A549 (cell line): ENCODE data around the gene ZNF879. TPM values are rescaled to one million over a fixed set of nuclear protein-coding genes. Genes with fewer than 3 reads are reported as not detected.

Source experiments
- ATAC-seq, 2 experiments: fragments of 200-7000 bp in 1 of 2; fragments of >200 bp in 1 of 2; cut with Nextera tagmentation in 1 of 2; cut with Tn5 transposase in 1 of 2; 3 replicates each; pipeline versions ENCODE4 v1.8.0 to v1.9.1; 2018 to 2020; ENCODE audit warnings: mild to moderate bottlenecking in 1 of 2, moderate library complexity in 1 of 2
- CTCF ChIA-PET: fragments of 300-600 bp; sonication (Branson Sonifier 250); formaldehyde crosslinking; extraction: SDS; loops from one replicate; lab custom pipeline; 2021; ENCODE audit warnings: antibody characterized with exemption, inconsistent platforms; lab: Yijun Ruan, JAX
- POLR2A ChIA-PET: fragments of 350-600 bp; formaldehyde crosslinking; extraction: SDS; loops from one replicate; lab custom pipeline; 2021; ENCODE audit warnings: antibody characterized with exemption, inconsistent platforms; lab: Yijun Ruan, JAX
- DNase-seq, 2 experiments: peaks; one replicate each; pipeline versions ENCODE4 v3.0.0 to v3.0.0-alpha.2; 2011 to 2016; ENCODE audit warnings: low read depth in 1 of 2, low spot score in 1 of 2
- FAIRE-seq: peaks from 2 replicates; lab custom pipeline; 2011; peaks lifted over from hg19 to GRCh38; lab: Jason Lieb, UNC
- H3K27ac ChIP-seq, 2 experiments: fragments of >200 bp; sonication (Bioruptor Twin); formaldehyde crosslinking; 3 replicates each; pipeline ENCODE4 v1.5.1; 2016 to 2017
- H3K4me1 ChIP-seq: fragments of >200 bp; sonication (Bioruptor Twin); formaldehyde crosslinking; 3 replicates; pipeline ENCODE4 v1.6.1; 2016
- H3K4me2 ChIP-seq: fragments of >200 bp; sonication (Bioruptor Twin); formaldehyde crosslinking; 3 replicates; pipeline ENCODE4 v1.6.1; 2016
- H3K4me3 ChIP-seq: fragments of >200 bp; sonication (Bioruptor Twin); formaldehyde crosslinking; 3 replicates; pipeline ENCODE4 v1.5.1; 2016
- H3K9me3 ChIP-seq: fragments of >200 bp; sonication (Bioruptor Twin); formaldehyde crosslinking; 3 replicates; pipeline ENCODE4 v1.6.1; 2016
- BHLHE40 ChIP-seq: IDR thresholded peaks from 2 replicates; pipeline ENCODE4 v1.6.1; 2012; ENCODE audit warnings: low read depth, low read length, inconsistent platforms
- CEBPB ChIP-seq, 2 experiments: fragments of >200 bp in 1 of 2; sonication (Bioruptor Twin) in 1 of 2; formaldehyde crosslinking in 1 of 2; IDR thresholded peaks; 2 replicates each; pipeline ENCODE4 v1.6.1; 2012 to 2016
- CHD4 ChIP-seq: fragments of 200-600 bp; sonication (generic); IDR thresholded peaks from 2 replicates; pipeline ENCODE4 v1.6.1; 2016; ENCODE audit warnings: antibody characterized with exemption, mild to moderate bottlenecking, borderline replicate concordance
- EHF ChIP-seq: fragments of 250-450 bp; sonication (Bioruptor Pico); IDR thresholded peaks from 2 replicates; pipeline ENCODE4 v1.5.0; 2020; ENCODE audit warnings: mild to moderate bottlenecking
- ESRRA ChIP-seq: fragments of 150-350 bp; IDR thresholded peaks from 2 replicates; pipeline ENCODE4 v1.6.1; 2014; ENCODE audit warnings: mild to moderate bottlenecking, low read length, borderline replicate concordance
- FOXS1 ChIP-seq: fragments of 250-450 bp; sonication (Bioruptor Pico); IDR thresholded peaks from 2 replicates; pipeline ENCODE4 v1.5.0; 2020; ENCODE audit warnings: mild to moderate bottlenecking, moderate library complexity
- GATA3 ChIP-seq: IDR thresholded peaks from 2 replicates; pipeline ENCODE4 v1.6.1; 2012; ENCODE audit warnings: borderline replicate concordance
- HDAC2 ChIP-seq: fragments of 200-600 bp; sonication (generic); IDR thresholded peaks from 2 replicates; pipeline ENCODE4 v1.6.1; 2016
- HOXA7 ChIP-seq: fragments of 250-450 bp; sonication (Bioruptor Pico); IDR thresholded peaks from 2 replicates; pipeline ENCODE4 v1.5.0; 2020; ENCODE audit warnings: mild to moderate bottlenecking, moderate library complexity
- JUNB ChIP-seq: fragments of >200 bp; sonication (Bioruptor Twin); formaldehyde crosslinking; IDR thresholded peaks from 2 replicates; pipeline ENCODE4 v1.6.1; 2016
- KDM1A ChIP-seq: fragments of 200-600 bp; sonication (generic); IDR thresholded peaks from 2 replicates; pipeline ENCODE4 v1.6.1; 2016; ENCODE audit warnings: low read depth, mild to moderate bottlenecking
- KDM5A ChIP-seq: fragments of 200-600 bp; sonication (generic); IDR thresholded peaks from 2 replicates; pipeline ENCODE4 v1.6.1; 2016; ENCODE audit warnings: antibody characterized with exemption, mild to moderate bottlenecking
- MAZ ChIP-seq: fragments of 150-350 bp; IDR thresholded peaks from 2 replicates; pipeline ENCODE4 v1.6.1; 2014; ENCODE audit warnings: antibody characterized with exemption, low read depth, low read length, borderline replicate concordance
- MYC ChIP-seq: IDR thresholded peaks from 2 replicates; pipeline ENCODE4 v1.6.1; 2012; ENCODE audit warnings: mild to moderate bottlenecking, inconsistent platforms, low read length, improper control_type of control experiment, borderline replicate concordance
- NFE2L2 ChIP-seq: fragments of 150-350 bp; conservative IDR thresholded peaks from 2 replicates; pipeline ENCODE4 v1.6.1; 2014; ENCODE audit warnings: low read length
- PHF8 ChIP-seq: fragments of 200-600 bp; sonication (generic); IDR thresholded peaks from 2 replicates; pipeline ENCODE4 v1.6.1; 2016; ENCODE audit warnings: low read depth, mild to moderate bottlenecking, antibody characterized with exemption, moderate library complexity, borderline replicate concordance
- POLR2A ChIP-seq: IDR thresholded peaks from 2 replicates; pipeline ENCODE4 v1.6.1; 2012; ENCODE audit warnings: mild to moderate bottlenecking, low read length
- RAD21 ChIP-seq, 2 experiments: fragments of >200 bp in 1 of 2; sonication (Bioruptor Twin) in 1 of 2; formaldehyde crosslinking in 1 of 2; IDR thresholded peaks in 1 of 2; conservative IDR thresholded peaks in 1 of 2; 2 replicates in 1 of 2; 3 replicates in 1 of 2; pipeline ENCODE4 v1.6.1; 2012 to 2018; ENCODE audit warnings: inconsistent platforms in 1 of 2
- RFX5 ChIP-seq: fragments of 450-650 bp; IDR thresholded peaks from 2 replicates; pipeline ENCODE4 v1.7.1; 2014; ENCODE audit warnings: antibody characterized with exemption, mild to moderate bottlenecking, moderate library complexity
- RNF2 ChIP-seq: fragments of 200-600 bp; sonication (generic); IDR thresholded peaks from 2 replicates; pipeline ENCODE4 v1.6.1; 2016; ENCODE audit warnings: low read depth, mild to moderate bottlenecking, antibody characterized with exemption, moderate library complexity, borderline replicate concordance
- SMC3 ChIP-seq: fragments of >200 bp; sonication (Bioruptor Twin); formaldehyde crosslinking; IDR thresholded peaks from 3 replicates; pipeline ENCODE4 v1.6.1; 2018; ENCODE audit warnings: inconsistent platforms
- TP53 ChIP-seq: fragments of 250-450 bp; sonication (Bioruptor Pico); IDR thresholded peaks from 2 replicates; pipeline ENCODE4 v1.5.0; 2021; ENCODE audit warnings: mild to moderate bottlenecking, moderate library complexity
- WGBS: methylation state at CpG from one replicate; pipeline ENCODE4 v1.1.6; 2017; ENCODE audit errors: missing lambda C conversion rate; 5-methylcytosine and 5-hydroxymethylcytosine counted together
- polyA plus RNA-seq, 4 experiments: library from polyadenylated mRNA; depleted of rRNA in 3 of 4; stranded (reverse); fragments of >200 nt; fragmentation: RNase III in 1 of 4; extraction: RNeasy Plus Mini Kit Qiagen cat#74134 plus additional on column Dnase treatment in 1 of 4; gene quantifications; 2 replicates in 3 of 4; 3 replicates in 1 of 4; pipeline ENCODE4 v1.2.3, GENCODE V29; 2011 to 2017
- TF ChIP-seq, protein P1 (sequence below): IDR thresholded peaks from 2 replicates; pipeline ENCODE4 v1.6.1; 2012; ENCODE audit warnings: low read depth, borderline replicate concordance
- TF ChIP-seq, protein P2 (sequence below): IDR thresholded peaks from 2 replicates; pipeline ENCODE4 v1.6.1; 2012
- TF ChIP-seq, protein P3 (sequence below): fragments of 450-650 bp; IDR thresholded peaks from 2 replicates; pipeline ENCODE4 v1.6.1; 2014; ENCODE audit warnings: antibody characterized with exemption
- TF ChIP-seq, protein P4 (sequence below): fragments of >200 bp; sonication (Bioruptor Twin); formaldehyde crosslinking; IDR thresholded peaks from 3 replicates; pipeline ENCODE4 v1.5.1; 2016
- TF ChIP-seq, protein P5 (sequence below): fragments of 200-600 bp; sonication (generic); IDR thresholded peaks from 2 replicates; pipeline ENCODE4 v1.6.1; 2016; ENCODE audit warnings: antibody characterized with exemption, mild to moderate bottlenecking, moderate library complexity

The ZNF879 gene
- polyA plus RNA-seq, 2 of the 4 experiments (the other 2 are of a cell fraction) = 1.3 to 1.4 TPM

DNA sequence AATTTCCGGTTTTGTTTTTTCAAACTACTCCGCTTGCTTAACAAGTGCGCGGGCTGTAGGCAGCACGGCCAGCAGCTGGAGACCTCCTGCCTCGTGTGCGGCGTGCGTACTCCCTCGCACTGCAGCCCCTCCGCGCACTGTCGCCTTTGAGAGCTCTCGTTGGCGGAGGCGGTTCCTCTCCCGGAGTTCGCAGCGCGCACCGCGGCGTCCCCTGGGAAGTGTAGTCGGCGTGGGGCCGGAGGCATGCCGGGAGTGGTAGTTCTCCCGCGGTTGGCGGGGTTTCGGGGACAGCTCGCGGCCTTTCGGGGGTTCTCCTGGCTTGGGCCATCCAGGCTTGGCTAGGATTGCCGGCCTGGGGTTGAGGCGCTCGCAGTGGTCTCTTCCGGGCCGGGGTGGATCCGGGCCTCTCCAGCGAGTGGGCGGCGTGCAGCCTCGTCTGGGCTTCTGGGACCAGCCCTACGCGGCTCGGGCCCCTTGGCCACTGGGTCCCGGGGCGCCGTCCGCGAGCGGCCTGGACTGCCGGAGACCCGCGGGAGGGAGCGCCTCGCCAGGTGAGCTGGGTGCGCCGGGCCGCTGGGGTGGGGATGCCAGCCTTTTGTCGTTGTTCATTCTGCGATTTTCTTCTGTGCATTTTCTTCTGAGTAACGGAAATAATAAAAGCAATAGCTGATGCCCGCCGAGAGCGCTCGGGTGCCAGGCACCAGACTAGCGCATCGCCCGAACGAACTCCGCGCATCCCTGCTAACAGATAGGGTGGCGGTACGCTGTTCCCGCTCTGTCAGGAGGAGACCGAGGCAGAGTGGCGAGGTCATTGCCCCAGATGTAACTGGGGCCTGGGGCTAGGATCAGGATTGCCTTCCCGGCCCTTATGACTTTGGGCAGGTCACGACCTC lies 36.8 kb downstream of the ZNF879 start, which contains the start of gene ZNF354C (continued):
- TF ChIP-seq, protein P1, sequence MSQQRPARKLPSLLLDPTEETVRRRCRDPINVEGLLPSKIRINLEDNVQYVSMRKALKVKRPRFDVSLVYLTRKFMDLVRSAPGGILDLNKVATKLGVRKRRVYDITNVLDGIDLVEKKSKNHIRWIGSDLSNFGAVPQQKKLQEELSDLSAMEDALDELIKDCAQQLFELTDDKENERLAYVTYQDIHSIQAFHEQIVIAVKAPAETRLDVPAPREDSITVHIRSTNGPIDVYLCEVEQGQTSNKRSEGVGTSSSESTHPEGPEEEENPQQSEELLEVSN = peak; percentile 95
- no peak for TF ChIP-seq RAD21 (conservative IDR thresholded peaks at IDR 0.05 in 1 of 2, IDR thresholded peaks at IDR 0.05 in 1 of 2)
- no peak for TF ChIP-seq JUNB
- TF ChIP-seq, protein P2, sequence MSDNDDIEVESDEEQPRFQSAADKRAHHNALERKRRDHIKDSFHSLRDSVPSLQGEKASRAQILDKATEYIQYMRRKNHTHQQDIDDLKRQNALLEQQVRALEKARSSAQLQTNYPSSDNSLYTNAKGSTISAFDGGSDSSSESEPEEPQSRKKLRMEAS = peak; percentile 96
- no peak for TF ChIP-seq MYC
- TF ChIP-seq EHF = no peak
- no peak for TF ChIP-seq GATA3
- peak; percentile 67 for TF ChIP-seq POLR2A
- TF ChIP-seq BHLHE40 = no peak
- TF ChIP-seq KDM1A = no peak
- TF ChIP-seq SMC3 = no peak
- no peak for TF ChIP-seq RFX5
- TF ChIP-seq TP53 (CRISPR knock-in tag) = no peak
- TF ChIP-seq NFE2L2 = no peak
- TF ChIP-seq, protein P3, sequence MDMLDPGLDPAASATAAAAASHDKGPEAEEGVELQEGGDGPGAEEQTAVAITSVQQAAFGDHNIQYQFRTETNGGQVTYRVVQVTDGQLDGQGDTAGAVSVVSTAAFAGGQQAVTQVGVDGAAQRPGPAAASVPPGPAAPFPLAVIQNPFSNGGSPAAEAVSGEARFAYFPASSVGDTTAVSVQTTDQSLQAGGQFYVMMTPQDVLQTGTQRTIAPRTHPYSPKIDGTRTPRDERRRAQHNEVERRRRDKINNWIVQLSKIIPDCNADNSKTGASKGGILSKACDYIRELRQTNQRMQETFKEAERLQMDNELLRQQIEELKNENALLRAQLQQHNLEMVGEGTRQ = no peak
- no peak for TF ChIP-seq MAZ
- TF ChIP-seq, protein P4, sequence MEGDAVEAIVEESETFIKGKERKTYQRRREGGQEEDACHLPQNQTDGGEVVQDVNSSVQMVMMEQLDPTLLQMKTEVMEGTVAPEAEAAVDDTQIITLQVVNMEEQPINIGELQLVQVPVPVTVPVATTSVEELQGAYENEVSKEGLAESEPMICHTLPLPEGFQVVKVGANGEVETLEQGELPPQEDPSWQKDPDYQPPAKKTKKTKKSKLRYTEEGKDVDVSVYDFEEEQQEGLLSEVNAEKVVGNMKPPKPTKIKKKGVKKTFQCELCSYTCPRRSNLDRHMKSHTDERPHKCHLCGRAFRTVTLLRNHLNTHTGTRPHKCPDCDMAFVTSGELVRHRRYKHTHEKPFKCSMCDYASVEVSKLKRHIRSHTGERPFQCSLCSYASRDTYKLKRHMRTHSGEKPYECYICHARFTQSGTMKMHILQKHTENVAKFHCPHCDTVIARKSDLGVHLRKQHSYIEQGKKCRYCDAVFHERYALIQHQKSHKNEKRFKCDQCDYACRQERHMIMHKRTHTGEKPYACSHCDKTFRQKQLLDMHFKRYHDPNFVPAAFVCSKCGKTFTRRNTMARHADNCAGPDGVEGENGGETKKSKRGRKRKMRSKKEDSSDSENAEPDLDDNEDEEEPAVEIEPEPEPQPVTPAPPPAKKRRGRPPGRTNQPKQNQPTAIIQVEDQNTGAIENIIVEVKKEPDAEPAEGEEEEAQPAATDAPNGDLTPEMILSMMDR = no peak

DNA sequence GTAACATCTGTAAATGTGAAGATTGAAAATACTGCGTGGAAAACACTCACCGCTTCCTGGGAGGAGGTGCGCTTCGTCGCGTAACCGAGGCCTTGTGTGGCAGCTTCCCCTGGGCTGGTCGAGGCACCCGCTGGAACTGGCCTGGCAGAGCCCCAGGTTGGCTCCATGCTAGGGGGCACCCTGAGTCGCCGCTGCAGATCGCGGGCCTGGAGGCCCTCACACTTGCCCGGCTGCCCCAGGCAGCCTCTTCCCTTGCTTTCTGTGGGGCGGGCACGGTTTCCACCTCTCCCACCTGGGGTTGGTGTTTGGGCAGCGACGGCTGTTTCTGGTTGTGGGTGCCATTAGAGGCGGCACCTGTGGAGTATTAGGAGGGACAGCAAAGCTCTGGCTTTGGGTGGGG lies 37.4 kb downstream of the ZNF879 start:
- ATAC-seq (no peak), DNase-seq (no peak), FAIRE-seq (no peak)
- CTCF ChIA-PET = interaction anchor here (1.0 kb wide), 1 partner anchor 330 kb away, joined by 3 read pairs; no protein-coding TSS in a partner anchor
- H3K4me3 ChIP-seq = peak overlapping the region; percentile 72
- POLR2A ChIA-PET = interaction anchor here (1.4 kb wide), 1 partner anchor 490 kb away, joined by 5 read pairs; the partner anchor contains the start of gene RUFY1
- H3K27ac ChIP-seq = no peak overlapping the region; a peak in 1 of 6 replicates
- H3K4me1 ChIP-seq = no peaks in the 10 kb centered on the region
- H3K9me3 ChIP-seq = peaks cover 44% of the 10 kb centered on the region
- 93% methylated on average over 14 of the region's 19 CpGs for WGBS
- H3K4me2 ChIP-seq = peak overlapping the region; percentile 59
- TF ChIP-seq HDAC2 = no peak
- TF ChIP-seq CEBPB (IDR thresholded peaks at IDR 0.05) = no peak
- TF ChIP-seq RNF2 = no peak
- TF ChIP-seq, protein P5, sequence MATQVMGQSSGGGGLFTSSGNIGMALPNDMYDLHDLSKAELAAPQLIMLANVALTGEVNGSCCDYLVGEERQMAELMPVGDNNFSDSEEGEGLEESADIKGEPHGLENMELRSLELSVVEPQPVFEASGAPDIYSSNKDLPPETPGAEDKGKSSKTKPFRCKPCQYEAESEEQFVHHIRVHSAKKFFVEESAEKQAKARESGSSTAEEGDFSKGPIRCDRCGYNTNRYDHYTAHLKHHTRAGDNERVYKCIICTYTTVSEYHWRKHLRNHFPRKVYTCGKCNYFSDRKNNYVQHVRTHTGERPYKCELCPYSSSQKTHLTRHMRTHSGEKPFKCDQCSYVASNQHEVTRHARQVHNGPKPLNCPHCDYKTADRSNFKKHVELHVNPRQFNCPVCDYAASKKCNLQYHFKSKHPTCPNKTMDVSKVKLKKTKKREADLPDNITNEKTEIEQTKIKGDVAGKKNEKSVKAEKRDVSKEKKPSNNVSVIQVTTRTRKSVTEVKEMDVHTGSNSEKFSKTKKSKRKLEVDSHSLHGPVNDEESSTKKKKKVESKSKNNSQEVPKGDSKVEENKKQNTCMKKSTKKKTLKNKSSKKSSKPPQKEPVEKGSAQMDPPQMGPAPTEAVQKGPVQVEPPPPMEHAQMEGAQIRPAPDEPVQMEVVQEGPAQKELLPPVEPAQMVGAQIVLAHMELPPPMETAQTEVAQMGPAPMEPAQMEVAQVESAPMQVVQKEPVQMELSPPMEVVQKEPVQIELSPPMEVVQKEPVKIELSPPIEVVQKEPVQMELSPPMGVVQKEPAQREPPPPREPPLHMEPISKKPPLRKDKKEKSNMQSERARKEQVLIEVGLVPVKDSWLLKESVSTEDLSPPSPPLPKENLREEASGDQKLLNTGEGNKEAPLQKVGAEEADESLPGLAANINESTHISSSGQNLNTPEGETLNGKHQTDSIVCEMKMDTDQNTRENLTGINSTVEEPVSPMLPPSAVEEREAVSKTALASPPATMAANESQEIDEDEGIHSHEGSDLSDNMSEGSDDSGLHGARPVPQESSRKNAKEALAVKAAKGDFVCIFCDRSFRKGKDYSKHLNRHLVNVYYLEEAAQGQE = no peak
- no peak for TF ChIP-seq RFX5
- TF ChIP-seq PHF8 = no peak
- TF ChIP-seq POLR2A = no peak
- TF ChIP-seq JUNB = no peak
- TF ChIP-seq BHLHE40 = no peak
- no peak for TF ChIP-seq GATA3
- TF ChIP-seq, protein P4 = no peak
- no peak for TF ChIP-seq CHD4
- TF ChIP-seq ESRRA = no peak
- no peak for TF ChIP-seq FOXS1 (CRISPR knock-in tag)
- TF ChIP-seq MAZ = no peak
- TF ChIP-seq HOXA7 (CRISPR knock-in tag) = no peak
- TF ChIP-seq KDM5A = no peak
